Measurements from ENCODE around the gene VTN.

The VTN gene

DNA sequence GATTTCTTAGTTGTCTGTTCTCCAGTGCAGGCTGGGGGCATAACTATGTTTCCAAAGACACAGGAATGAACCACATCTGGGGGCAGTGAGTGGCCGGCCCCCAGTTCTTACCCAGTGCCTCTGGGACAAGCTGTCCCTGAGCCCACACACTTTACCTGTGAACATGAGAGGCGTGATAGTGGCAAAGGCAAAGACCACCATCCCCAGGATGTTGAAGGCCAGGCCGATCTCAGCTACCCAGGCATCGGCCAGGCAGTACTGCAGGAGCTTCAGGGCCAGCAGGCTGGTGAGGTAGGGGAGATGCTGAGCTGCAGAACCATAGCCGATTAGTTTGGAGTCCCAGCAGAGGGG is 34.3 kb upstream of the VTN start:
- H3K9me3 ChIP-seq (ENCODE audit: severe bottlenecking) = no peaks in the 10 kb centered on the region
- no peaks in the 10 kb centered on the region for H3K27me3 ChIP-seq (ENCODE audit: insufficient read depth, low read depth, severe bottlenecking)
- DNase-seq = no peak
- TF ChIP-seq, protein P1, sequence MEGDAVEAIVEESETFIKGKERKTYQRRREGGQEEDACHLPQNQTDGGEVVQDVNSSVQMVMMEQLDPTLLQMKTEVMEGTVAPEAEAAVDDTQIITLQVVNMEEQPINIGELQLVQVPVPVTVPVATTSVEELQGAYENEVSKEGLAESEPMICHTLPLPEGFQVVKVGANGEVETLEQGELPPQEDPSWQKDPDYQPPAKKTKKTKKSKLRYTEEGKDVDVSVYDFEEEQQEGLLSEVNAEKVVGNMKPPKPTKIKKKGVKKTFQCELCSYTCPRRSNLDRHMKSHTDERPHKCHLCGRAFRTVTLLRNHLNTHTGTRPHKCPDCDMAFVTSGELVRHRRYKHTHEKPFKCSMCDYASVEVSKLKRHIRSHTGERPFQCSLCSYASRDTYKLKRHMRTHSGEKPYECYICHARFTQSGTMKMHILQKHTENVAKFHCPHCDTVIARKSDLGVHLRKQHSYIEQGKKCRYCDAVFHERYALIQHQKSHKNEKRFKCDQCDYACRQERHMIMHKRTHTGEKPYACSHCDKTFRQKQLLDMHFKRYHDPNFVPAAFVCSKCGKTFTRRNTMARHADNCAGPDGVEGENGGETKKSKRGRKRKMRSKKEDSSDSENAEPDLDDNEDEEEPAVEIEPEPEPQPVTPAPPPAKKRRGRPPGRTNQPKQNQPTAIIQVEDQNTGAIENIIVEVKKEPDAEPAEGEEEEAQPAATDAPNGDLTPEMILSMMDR (IDR thresholded peaks at IDR 0.05; ENCODE audit: low read depth, low read length) = no peak
- H3K27ac ChIP-seq = no peak overlapping the region
- no peak overlapping the region for H3K4me3 ChIP-seq (ENCODE audit: low read depth, low read length)
- peaks cover 57% of the 10 kb centered on the region for H3K36me3 ChIP-seq

DNA sequence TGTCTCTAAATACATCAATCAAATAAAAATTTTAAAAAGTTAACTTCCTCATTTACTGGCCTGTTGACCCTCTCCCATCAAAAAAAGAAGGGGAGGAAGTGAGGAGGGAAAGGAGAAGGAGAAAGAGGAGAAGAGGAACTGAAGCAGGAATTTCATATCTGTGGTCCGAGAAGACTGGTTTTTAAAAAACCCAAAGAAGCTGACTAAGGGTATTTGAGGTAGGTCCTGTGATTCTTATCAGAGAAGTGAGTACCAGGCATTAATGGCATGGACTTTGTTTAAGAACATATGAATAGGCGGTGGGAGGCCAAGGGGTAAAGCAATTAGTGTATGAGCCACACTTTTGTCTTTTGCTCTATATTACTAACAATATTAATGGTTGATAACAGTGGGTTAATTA is 33.9 kb upstream of the VTN start:
- Histone ChIP-seq H3K36me3 (peaks cover 61% of the 10 kb centered on the region), H3K9me3 (ENCODE audit: severe bottlenecking) (no peaks in the 10 kb centered on the region), H3K4me3 (ENCODE audit: low read depth, low read length) (no peak overlapping the region), H3K27me3 (ENCODE audit: insufficient read depth, low read depth, severe bottlenecking) (no peaks in the 10 kb centered on the region), H3K27ac (no peak overlapping the region)
- DNase-seq = no peak
- TF ChIP-seq, protein P1 (IDR thresholded peaks at IDR 0.05; ENCODE audit: low read depth, low read length) = no peak

DNA sequence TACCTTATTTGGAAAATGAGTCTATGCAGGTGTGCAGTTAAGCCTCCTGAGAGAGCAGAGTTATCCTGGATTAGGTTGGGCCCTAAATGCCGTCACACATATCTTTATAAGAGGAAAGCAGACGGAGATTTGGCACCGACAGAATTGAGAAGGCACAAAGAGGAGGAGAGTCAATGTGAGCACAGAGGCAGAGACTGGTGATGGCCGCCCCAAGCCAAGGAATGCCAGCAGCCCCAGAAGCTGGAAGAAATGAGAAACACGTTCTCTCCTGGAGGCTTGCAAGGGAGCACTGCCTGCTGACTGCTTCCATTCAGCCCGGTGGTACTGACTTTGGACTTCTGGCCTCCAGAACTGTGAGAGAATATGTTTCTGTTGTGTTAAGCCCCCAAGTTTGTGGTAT is 32.7 kb upstream of the VTN start:
- Histone ChIP-seq H3K27ac (no peak overlapping the region; the same call in 1 of the 2 replicates), H3K36me3 (peaks cover 71% of the 10 kb centered on the region), H3K4me3 (ENCODE audit: low read depth, low read length) (no peak overlapping the region), H3K27me3 (ENCODE audit: insufficient read depth, low read depth, severe bottlenecking) (no peaks in the 10 kb centered on the region), H3K9me3 (ENCODE audit: severe bottlenecking) (no peaks in the 10 kb centered on the region)
- TF ChIP-seq, protein P1 (IDR thresholded peaks at IDR 0.05; ENCODE audit: low read depth, low read length) = no peak
- no peak for DNase-seq

DNA sequence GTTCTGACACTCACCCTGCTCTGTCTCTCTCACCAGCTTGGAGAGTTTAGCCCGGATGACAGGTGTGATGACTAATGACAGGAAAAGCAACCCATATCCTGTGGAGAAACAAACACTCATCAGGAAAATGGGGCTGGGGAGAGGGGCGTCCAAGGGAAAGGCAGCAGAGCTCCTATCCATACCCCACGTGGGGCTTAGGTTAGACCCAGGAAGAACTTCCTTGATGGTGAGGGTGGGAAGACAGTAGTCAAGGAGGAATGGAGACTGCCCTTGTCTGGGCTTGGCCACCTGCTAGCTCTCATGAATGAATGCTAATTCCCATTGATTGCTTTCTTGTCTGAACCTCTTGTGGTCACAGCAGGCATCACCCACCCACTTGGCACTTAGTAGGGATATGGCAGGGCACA is 32.1 kb upstream of the VTN start:
- H3K27ac ChIP-seq = no peak overlapping the region
- DNase-seq = no peak
- H3K9me3 ChIP-seq (ENCODE audit: severe bottlenecking) = no peaks in the 10 kb centered on the region
- no peak overlapping the region for H3K4me3 ChIP-seq (ENCODE audit: low read depth, low read length)
- TF ChIP-seq, protein P1 (IDR thresholded peaks at IDR 0.05; ENCODE audit: low read depth, low read length) = no peak
- peaks cover 76% of the 10 kb centered on the region for H3K36me3 ChIP-seq
- H3K27me3 ChIP-seq (ENCODE audit: insufficient read depth, low read depth, severe bottlenecking) = no peaks in the 10 kb centered on the region

DNA sequence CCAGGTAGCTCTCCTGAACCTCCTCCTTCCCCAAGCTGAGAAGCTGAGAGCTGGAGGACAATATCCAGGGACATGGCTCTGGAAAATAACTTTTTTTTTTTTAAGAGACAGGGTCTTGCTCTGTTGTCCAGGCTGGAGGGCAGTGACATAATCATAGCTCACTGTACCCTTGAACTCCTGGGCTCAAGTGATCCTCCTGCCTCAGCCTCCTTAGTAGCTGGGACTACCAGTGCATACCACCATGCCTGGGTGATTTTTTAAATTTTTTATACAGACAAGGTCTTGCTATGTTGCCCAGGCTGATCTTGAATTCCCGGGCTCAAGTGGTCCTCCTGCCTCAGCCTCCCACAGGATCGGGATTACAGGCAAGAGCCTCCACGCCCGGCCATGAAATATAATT is 29.7 kb upstream of the VTN start:
- H3K4me3 ChIP-seq (ENCODE audit: low read depth, low read length) = no peak overlapping the region
- H3K36me3 ChIP-seq = peaks cover 95% of the 10 kb centered on the region
- H3K27ac ChIP-seq = peak overlapping the region; percentile 59
- no peaks in the 10 kb centered on the region for H3K27me3 ChIP-seq (ENCODE audit: insufficient read depth, low read depth, severe bottlenecking)
- no peak for DNase-seq
- H3K9me3 ChIP-seq (ENCODE audit: severe bottlenecking) = no peaks in the 10 kb centered on the region
- TF ChIP-seq, protein P1 (IDR thresholded peaks at IDR 0.05; ENCODE audit: low read depth, low read length) = no peak

DNA sequence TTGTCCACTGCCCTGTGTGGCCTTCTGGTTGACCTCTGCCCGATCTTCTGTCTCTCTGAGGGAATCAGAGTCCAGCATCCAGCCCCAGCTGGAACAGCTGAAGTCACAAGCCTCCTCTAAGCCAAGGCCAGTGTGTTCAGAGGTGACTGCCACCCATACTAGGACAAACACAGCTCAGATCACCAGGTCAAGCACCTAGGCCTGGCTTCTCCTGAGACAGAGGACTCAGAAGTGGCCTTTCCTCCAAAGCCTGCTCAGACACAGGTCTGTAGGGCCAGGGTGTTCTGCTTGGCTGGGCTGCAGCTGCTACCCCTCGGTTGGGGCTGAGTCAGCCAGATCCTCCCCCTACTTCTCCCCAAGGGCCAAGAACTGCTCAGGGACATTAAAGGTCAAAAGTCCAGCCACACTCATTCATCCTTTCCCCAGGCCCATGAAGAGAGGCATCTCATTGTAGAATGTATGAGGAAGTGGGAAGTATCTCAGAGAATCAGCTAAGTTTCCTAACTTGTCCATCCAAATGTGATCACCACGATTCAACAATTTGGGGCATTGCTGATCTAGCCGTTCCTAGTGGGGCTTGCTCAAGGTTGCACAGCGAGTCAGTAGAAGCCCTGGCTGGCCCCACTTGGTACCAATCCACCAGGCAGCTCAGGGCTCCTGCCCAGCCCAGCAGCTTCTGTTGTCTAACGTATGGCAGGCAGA is 28.3 kb upstream of the VTN start:
- peaks cover 89% of the 10 kb centered on the region for H3K36me3 ChIP-seq
- H3K27ac ChIP-seq = peak overlapping the region; percentile 54
- no peak for DNase-seq
- TF ChIP-seq, protein P1 (IDR thresholded peaks at IDR 0.05; ENCODE audit: low read depth, low read length) = no peak
- H3K27me3 ChIP-seq (ENCODE audit: insufficient read depth, low read depth, severe bottlenecking) = no peaks in the 10 kb centered on the region
- H3K4me3 ChIP-seq (ENCODE audit: low read depth, low read length) = no peak overlapping the region
- H3K9me3 ChIP-seq (ENCODE audit: severe bottlenecking) = no peaks in the 10 kb centered on the region
